BLaER1 (cell line): Measurements from ENCODE around the gene DNAH10.
A peak's percentile ranks its signal among the peaks of the same experiment; 100 is the strongest.

ENCODE experiments used
- H3K27ac ChIP-seq: shearing (Covaris generic); formaldehyde crosslinking; 2 replicates; pipeline ENCODE4 v1.8.1; 2022
- H3K27me3 ChIP-seq: shearing (Covaris generic); formaldehyde crosslinking; 2 replicates; pipeline ENCODE4 v1.8.1; 2022
- H3K36me3 ChIP-seq: shearing (Covaris generic); formaldehyde crosslinking; 2 replicates; pipeline ENCODE4 v1.8.1; 2022
- H3K4me1 ChIP-seq: shearing (Covaris generic); formaldehyde crosslinking; 2 replicates; pipeline ENCODE4 v1.8.1; 2022
- H3K4me2 ChIP-seq: shearing (Covaris generic); formaldehyde crosslinking; 2 replicates; pipeline ENCODE4 v1.8.1; 2022
- H3K4me3 ChIP-seq: shearing (Covaris generic); formaldehyde crosslinking; 2 replicates; pipeline ENCODE4 v1.8.1; 2022
- H3K9ac ChIP-seq: shearing (Covaris generic); formaldehyde crosslinking; 2 replicates; pipeline ENCODE4 v1.8.1; 2022
- H3K9me3 ChIP-seq: shearing (Covaris generic); formaldehyde crosslinking; 2 replicates; pipeline ENCODE4 v1.8.1; 2022
- H4K20me1 ChIP-seq: shearing (Covaris generic); formaldehyde crosslinking; 2 replicates; pipeline ENCODE4 v1.8.1; 2022
- Cebpa-rat ChIP-seq: shearing (Covaris generic); IDR thresholded peaks from 2 replicates; pipeline ENCODE4 v1.8.1; 2022

DNAH10 gene

DNA sequence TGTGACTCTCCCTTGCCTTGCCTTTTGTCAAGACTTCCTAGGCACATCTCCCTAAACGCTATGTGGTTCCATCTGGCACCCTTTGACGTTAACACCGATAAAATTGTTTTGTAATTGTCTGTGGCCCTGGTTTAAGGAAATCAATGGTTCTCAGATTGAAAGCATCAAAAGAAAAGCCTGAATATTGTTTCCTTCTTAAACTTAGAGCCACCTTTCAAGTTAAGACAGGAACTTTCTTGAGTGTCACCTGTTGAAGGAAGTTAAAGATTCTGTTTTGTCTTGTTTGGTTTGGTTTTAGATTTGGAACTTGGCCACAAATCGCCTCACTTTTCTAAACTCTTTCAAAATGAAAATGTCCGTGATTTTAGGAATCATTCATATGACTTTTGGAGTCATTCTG lies 14.8 kb upstream of the DNAH10 start:
- Histone ChIP-seq H3K27ac (no peak overlapping the region), H3K36me3 (peaks cover 88% of the 10 kb centered on the region), H3K4me2 (no peak overlapping the region), H3K4me1 (peaks cover 15% of the 10 kb centered on the region), H3K9ac (no peak overlapping the region), H4K20me1 (no peaks in the 10 kb centered on the region), H3K27me3 (no peaks in the 10 kb centered on the region), H3K4me3 (no peak overlapping the region), H3K9me3 (no peaks in the 10 kb centered on the region)
- TF ChIP-seq Cebpa-rat: no peak

DNA sequence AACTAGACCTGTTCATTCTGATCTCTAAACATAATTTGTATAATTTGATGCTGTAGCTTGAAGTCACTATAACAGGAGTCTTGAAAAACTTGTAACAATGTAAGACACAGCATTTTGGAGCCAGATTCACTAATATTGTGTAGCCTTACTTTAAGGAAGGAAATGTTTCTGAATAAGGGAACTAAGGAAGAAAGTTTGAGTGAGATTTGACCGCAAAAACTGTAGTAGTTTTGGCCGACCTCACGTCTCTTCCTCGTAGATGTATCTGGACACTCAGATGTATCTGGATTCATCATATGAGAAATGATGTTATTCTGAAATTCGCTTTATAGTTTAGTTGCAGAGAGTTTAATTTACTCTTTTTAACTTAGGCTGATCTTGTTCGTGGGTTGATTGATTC lies 13.9 kb upstream of the DNAH10 start:
- no peaks in the 10 kb centered on the region for H3K27me3 ChIP-seq
- no peak for TF ChIP-seq Cebpa-rat
- H3K4me2 ChIP-seq: no peak overlapping the region
- no peak overlapping the region for H3K4me3 ChIP-seq
- peaks cover 6% of the 10 kb centered on the region; the same call in 1 of the 2 replicates for H3K4me1 ChIP-seq
- no peak overlapping the region for H3K27ac ChIP-seq
- H3K9ac ChIP-seq: no peak overlapping the region
- peaks cover 90% of the 10 kb centered on the region for H3K36me3 ChIP-seq
- no peaks in the 10 kb centered on the region for H3K9me3 ChIP-seq
- no peaks in the 10 kb centered on the region for H4K20me1 ChIP-seq

GRCh38 chr12:123748661-123749060 lies 13.4 kb upstream of the DNAH10 start:
- Histone ChIP-seq H3K27me3 (no peaks in the 10 kb centered on the region), H3K9me3 (no peaks in the 10 kb centered on the region), H3K4me2 (no peak overlapping the region), H3K9ac (no peak overlapping the region), H3K36me3 (peaks cover 90% of the 10 kb centered on the region), H3K4me3 (no peak overlapping the region), H3K27ac (no peak overlapping the region), H4K20me1 (no peaks in the 10 kb centered on the region), H3K4me1 (peaks cover 5% of the 10 kb centered on the region; the same call in 1 of the 2 replicates)
- TF ChIP-seq Cebpa-rat: no peak

DNA sequence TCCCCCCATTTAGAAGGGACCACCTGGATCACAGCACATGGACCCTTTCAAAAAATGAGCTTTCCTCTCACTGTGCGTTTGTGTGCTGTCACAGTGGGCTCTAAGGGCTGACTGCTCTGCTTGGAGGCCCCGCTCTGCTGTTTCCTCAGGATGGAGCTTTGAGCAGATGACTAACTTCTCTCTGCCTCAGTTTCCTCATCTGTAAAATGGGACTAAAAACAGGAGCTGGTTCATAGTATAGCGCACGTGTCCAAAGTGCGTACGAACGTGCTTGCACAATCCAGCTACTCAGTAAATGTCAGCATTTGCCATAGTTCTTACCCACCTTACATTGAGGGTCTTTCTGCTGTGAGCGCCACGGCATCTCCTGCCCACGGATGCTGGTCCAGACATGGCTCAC lies 12.7 kb upstream of the DNAH10 start:
- H3K9ac ChIP-seq: no peak overlapping the region
- peaks cover 5% of the 10 kb centered on the region; the same call in 1 of the 2 replicates for H3K4me1 ChIP-seq
- no peak overlapping the region for H3K4me3 ChIP-seq
- no peaks in the 10 kb centered on the region for H4K20me1 ChIP-seq
- H3K4me2 ChIP-seq: no peak overlapping the region
- no peak overlapping the region for H3K27ac ChIP-seq
- H3K9me3 ChIP-seq: no peaks in the 10 kb centered on the region
- peaks cover 90% of the 10 kb centered on the region for H3K36me3 ChIP-seq
- H3K27me3 ChIP-seq: no peaks in the 10 kb centered on the region
- TF ChIP-seq Cebpa-rat: no peak

GRCh38 chr12:123750159-123750656 lies 11.9 kb upstream of the DNAH10 start:
- Histone ChIP-seq H3K9me3 (no peaks in the 10 kb centered on the region), H3K4me1 (peaks cover 5% of the 10 kb centered on the region; the same call in 1 of the 2 replicates), H3K9ac (no peak overlapping the region), H3K27me3 (no peaks in the 10 kb centered on the region), H4K20me1 (no peaks in the 10 kb centered on the region), H3K4me2 (no peak overlapping the region), H3K36me3 (peaks cover 90% of the 10 kb centered on the region), H3K27ac (no peak overlapping the region), H3K4me3 (no peak overlapping the region)
- no peak for TF ChIP-seq Cebpa-rat

DNA sequence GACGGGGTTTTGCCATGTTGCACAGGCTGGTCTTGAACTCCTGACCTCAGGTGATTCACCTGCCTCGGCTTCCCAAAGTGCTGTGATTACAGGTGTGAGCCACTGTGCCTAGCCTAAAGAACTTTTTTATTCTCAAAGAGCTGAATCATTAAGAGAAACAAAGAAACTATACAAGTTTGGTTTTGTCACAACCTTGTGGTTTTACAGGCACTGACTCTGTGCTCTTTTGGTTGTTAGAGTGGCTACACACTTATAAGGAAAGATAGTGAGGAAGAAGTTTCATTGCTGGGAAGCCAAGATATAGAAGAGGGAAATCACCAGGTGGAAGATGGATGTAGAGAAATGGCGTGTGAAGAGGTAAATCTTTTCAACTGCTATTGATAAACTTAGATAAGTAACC lies 10.1 kb upstream of the DNAH10 start:
- no peak for TF ChIP-seq Cebpa-rat
- Histone ChIP-seq H3K27me3 (no peaks in the 10 kb centered on the region), H3K36me3 (peaks cover 85% of the 10 kb centered on the region), H3K9me3 (no peaks in the 10 kb centered on the region), H3K4me2 (no peak overlapping the region), H3K27ac (no peak overlapping the region), H3K4me3 (no peak overlapping the region), H3K4me1 (peaks cover 5% of the 10 kb centered on the region; the same call in 1 of the 2 replicates), H3K9ac (no peak overlapping the region), H4K20me1 (no peaks in the 10 kb centered on the region)

GRCh38 chr12:123754041-123754772 lies 7.9 kb upstream of the DNAH10 start:
- Histone ChIP-seq H3K4me1 (no peaks in the 10 kb centered on the region), H4K20me1 (no peaks in the 10 kb centered on the region), H3K27me3 (no peaks in the 10 kb centered on the region), H3K4me2 (no peak overlapping the region), H3K4me3 (no peak overlapping the region), H3K27ac (no peak overlapping the region), H3K9ac (no peak overlapping the region), H3K36me3 (peaks cover 81% of the 10 kb centered on the region), H3K9me3 (no peaks in the 10 kb centered on the region)
- no peak for TF ChIP-seq Cebpa-rat

GRCh38 chr12:123757561-123757960 lies 4.5 kb upstream of the DNAH10 start:
- H3K4me2 ChIP-seq: no peak overlapping the region
- no peaks in the 10 kb centered on the region for H4K20me1 ChIP-seq
- TF ChIP-seq Cebpa-rat: no peak
- H3K27ac ChIP-seq: no peak overlapping the region
- peaks cover 10% of the 10 kb centered on the region for H3K4me1 ChIP-seq
- H3K27me3 ChIP-seq: peaks cover 12% of the 10 kb centered on the region
- no peak overlapping the region for H3K4me3 ChIP-seq
- H3K9me3 ChIP-seq: no peaks in the 10 kb centered on the region
- H3K9ac ChIP-seq: no peak overlapping the region
- peaks cover 53% of the 10 kb centered on the region for H3K36me3 ChIP-seq

DNA sequence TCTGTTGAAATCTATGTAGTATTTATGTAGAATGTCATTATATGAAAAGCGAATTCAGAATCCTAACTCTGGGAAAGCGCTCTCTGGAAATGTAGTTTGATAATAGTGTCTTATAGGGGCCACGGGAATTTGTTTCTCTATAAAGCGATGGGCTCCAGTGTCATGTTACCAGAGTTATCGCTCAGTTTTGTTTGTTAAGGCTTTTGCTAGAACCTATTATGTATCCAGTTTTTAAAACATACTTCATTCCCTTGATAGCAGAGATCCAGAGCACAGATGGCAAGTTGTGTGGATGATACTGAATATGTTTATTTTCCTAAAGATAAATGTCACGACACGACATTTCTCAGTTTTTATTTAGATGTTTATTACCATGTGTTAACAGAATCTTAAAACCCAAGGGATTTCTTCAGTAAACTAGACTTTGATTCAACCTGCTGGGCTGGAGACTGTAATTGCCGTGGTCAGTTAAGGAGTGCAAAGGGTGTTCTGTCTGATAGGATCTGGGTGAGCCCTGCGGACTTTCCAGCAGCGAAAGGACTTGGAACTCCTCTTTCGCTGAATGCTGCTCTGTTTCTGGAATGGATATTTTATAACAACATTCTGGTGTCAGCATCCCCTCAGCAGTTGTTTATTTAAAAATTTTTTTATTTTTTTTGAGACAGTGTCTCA lies 1.7 kb upstream of the DNAH10 start:
- Histone ChIP-seq H3K4me1 (peaks cover 13% of the 10 kb centered on the region), H3K27me3 (peaks cover 23% of the 10 kb centered on the region), H4K20me1 (no peaks in the 10 kb centered on the region), H3K27ac (no peak overlapping the region), H3K4me2 (no peak overlapping the region), H3K36me3 (peaks cover 25% of the 10 kb centered on the region), H3K9ac (no peak overlapping the region), H3K9me3 (no peaks in the 10 kb centered on the region), H3K4me3 (no peak overlapping the region)
- TF ChIP-seq Cebpa-rat: no peak

- Histone ChIP-seq H3K9me3 (no peaks in the 10 kb centered on the region), H3K27ac (no peak overlapping the region), H3K4me1 (peaks cover 13% of the 10 kb centered on the region), H3K4me2 (peak overlapping the region; percentile 95), H3K4me3 (peak overlapping the region; percentile 72), H4K20me1 (no peaks in the 10 kb centered on the region), H3K27me3 (peaks cover 23% of the 10 kb centered on the region), H3K9ac (no peak overlapping the region), H3K36me3 (peaks cover 12% of the 10 kb centered on the region)
- no peak for TF ChIP-seq Cebpa-rat
Observed at GRCh38 chr12:123762715-123763052, 583 bp downstream of the DNAH10 start.
